Endodermal cell (in vitro differentiated cells): ENCODE measurements around the gene RHPN2. TPM values are rescaled to one million over a fixed set of nuclear protein-coding genes. Genes with fewer than 3 reads are reported as not detected.

Source experiments
- DNase-seq: peaks from one replicate; pipeline ENCODE4 v3.0.0-alpha.2; 2017
- H3K27ac ChIP-seq: 2 replicates; pipeline ENCODE4 v1.5.1; 2013; ENCODE audit warnings: mild to moderate bottlenecking, low read depth, low read length, moderate library complexity
- H3K27me3 ChIP-seq: 2 replicates; pipeline ENCODE4 v1.6.1; 2013; ENCODE audit warnings: mild to moderate bottlenecking, low read length, moderate library complexity; ENCODE audit not compliant: insufficient read depth, control insufficient read depth, poor library complexity, severe bottlenecking
- H3K36me3 ChIP-seq: 2 replicates; pipeline ENCODE4 v1.7.0; 2013; ENCODE audit warnings: mild to moderate bottlenecking, low read length, moderate library complexity; ENCODE audit not compliant: control insufficient read depth, insufficient read depth
- H3K4me1 ChIP-seq: one replicate; pipeline ENCODE4 v1.7.0; 2013; ENCODE audit warnings: low read length; ENCODE audit not compliant: control insufficient read depth, insufficient read depth
- H3K4me3 ChIP-seq: 2 replicates; pipeline ENCODE4 v1.5.1; 2013; ENCODE audit warnings: mild to moderate bottlenecking, low read length, moderate library complexity
- H3K9ac ChIP-seq: 2 replicates; pipeline ENCODE4 v1.6.1; 2013; ENCODE audit warnings: mild to moderate bottlenecking, low read length, moderate library complexity; ENCODE audit not compliant: poor library complexity, severe bottlenecking; ENCODE audit errors: extremely low read depth
- H3K9me3 ChIP-seq: 2 replicates; pipeline ENCODE4 v1.6.1; 2013; ENCODE audit warnings: mild to moderate bottlenecking, low read length, moderate library complexity; ENCODE audit not compliant: control insufficient read depth
- H3K27ac Mint-ChIP-seq: 2 replicates; pipeline ENCODE4 v1.8.0; 2020; ENCODE audit warnings: mixed read lengths
- H3K27me3 Mint-ChIP-seq: 2 replicates; pipeline ENCODE4 v1.8.0; 2021; ENCODE audit warnings: mild to moderate bottlenecking, mixed read lengths; ENCODE audit not compliant: insufficient read depth
- H3K36me3 Mint-ChIP-seq: 2 replicates; pipeline ENCODE4 v1.8.0; 2020; ENCODE audit warnings: low read depth, mixed read lengths
- H3K4me1 Mint-ChIP-seq: 2 replicates; pipeline ENCODE4 v1.8.0; 2020; ENCODE audit warnings: mixed read lengths
- H3K4me3 Mint-ChIP-seq: 2 replicates; pipeline ENCODE4 v1.8.0; 2020; ENCODE audit warnings: mild to moderate bottlenecking, moderate library complexity, mixed read lengths
- H3K9me3 Mint-ChIP-seq: 2 replicates; pipeline ENCODE4 v1.8.0; 2020; ENCODE audit warnings: mild to moderate bottlenecking, mixed read lengths
- WGBS, 2 experiments: methylation state at CpG; one replicate each; pipeline versions ENCODE4 v1.1.5 to v1.1.7; 2013; ENCODE audit warnings: missing lambda C conversion rate in 2 of 2, mixed read lengths in 1 of 2; ENCODE audit not compliant: insufficient coverage in 1 of 2, insufficient read length in 1 of 2; 5-methylcytosine and 5-hydroxymethylcytosine counted together
- total RNA-seq, 2 donors: library from RNA; stranded (reverse); fragmentation: NEBNext Ultra II Directional in 1 of 2; extraction: Animal tissue kit (Norgen Biotek cat#: 25700) in 1 of 2; gene quantifications; 2 replicates in 1 of 2; 3 replicates in 1 of 2; pipeline ENCODE4 v1.2.1, GENCODE V29; 2021
- TF ChIP-seq, protein P1 (sequence below): fragments of 200-600 bp; sonication (generic); conservative IDR thresholded peaks from 2 replicates; pipeline ENCODE4 v1.5.0; 2021; ENCODE audit warnings: antibody characterized with exemption, mild to moderate bottlenecking

RHPN2 gene
- total RNA-seq, 2 donors from 2014 or later = 52.0 to 53.2 TPM

DNA sequence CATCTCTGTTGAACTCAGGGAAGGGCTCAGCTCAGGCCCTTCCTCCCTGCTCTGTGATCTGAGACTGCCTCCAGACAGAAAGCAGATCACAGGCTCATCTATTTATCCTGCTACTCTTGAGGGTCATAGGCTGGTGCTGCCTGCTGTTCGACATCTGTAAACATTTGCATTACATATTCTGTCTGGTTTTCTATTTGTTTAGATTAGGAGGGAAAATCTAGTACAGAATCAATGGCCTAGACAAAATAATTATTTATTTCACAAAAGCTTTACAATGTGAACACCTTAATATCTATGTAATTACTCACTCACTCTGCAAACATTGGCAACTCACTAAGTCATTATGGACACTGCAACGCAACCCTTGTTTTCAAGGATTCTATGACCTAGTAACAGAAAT is 135.9 kb downstream of the RHPN2 start:
- peaks cover 67% of the 10 kb centered on the region for H3K36me3 ChIP-seq
- H3K27me3 ChIP-seq = no peaks in the 10 kb centered on the region
- H3K27ac ChIP-seq = no peak overlapping the region
- no peak for DNase-seq
- peaks cover 6% of the 10 kb centered on the region for H3K9me3 Mint-ChIP-seq
- H3K27ac Mint-ChIP-seq = no peak overlapping the region
- H3K4me3 ChIP-seq = no peak overlapping the region
- peaks cover 54% of the 10 kb centered on the region for H3K36me3 Mint-ChIP-seq
- TF ChIP-seq, protein P1, sequence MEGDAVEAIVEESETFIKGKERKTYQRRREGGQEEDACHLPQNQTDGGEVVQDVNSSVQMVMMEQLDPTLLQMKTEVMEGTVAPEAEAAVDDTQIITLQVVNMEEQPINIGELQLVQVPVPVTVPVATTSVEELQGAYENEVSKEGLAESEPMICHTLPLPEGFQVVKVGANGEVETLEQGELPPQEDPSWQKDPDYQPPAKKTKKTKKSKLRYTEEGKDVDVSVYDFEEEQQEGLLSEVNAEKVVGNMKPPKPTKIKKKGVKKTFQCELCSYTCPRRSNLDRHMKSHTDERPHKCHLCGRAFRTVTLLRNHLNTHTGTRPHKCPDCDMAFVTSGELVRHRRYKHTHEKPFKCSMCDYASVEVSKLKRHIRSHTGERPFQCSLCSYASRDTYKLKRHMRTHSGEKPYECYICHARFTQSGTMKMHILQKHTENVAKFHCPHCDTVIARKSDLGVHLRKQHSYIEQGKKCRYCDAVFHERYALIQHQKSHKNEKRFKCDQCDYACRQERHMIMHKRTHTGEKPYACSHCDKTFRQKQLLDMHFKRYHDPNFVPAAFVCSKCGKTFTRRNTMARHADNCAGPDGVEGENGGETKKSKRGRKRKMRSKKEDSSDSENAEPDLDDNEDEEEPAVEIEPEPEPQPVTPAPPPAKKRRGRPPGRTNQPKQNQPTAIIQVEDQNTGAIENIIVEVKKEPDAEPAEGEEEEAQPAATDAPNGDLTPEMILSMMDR = no peak
- H3K4me1 Mint-ChIP-seq = no peaks in the 10 kb centered on the region
- peaks cover 10% of the 10 kb centered on the region for H3K9me3 ChIP-seq
- H3K27me3 Mint-ChIP-seq = no peaks in the 10 kb centered on the region
- no peak overlapping the region for H3K9ac ChIP-seq
- H3K4me1 ChIP-seq = no peaks in the 10 kb centered on the region
- 97 to 100% methylated on average over 1 to 2 of the region's 2 CpGs for WGBS, 2 experiments
- H3K4me3 Mint-ChIP-seq = no peak overlapping the region

Other genes with a start within 250 kb of the RHPN2 start
- gene SLC7A9, start 195.1 kb downstream of the RHPN2 start, total RNA-seq = under 1 TPM in 1 of 2 donors, not detected in 1; 0.18 TPM
- 10 to 100 TPM; 35.6 to 40.4 TPM for gene CEP89, start 92.9 kb downstream of the RHPN2 start, total RNA-seq
- gene FAAP24, start 92.6 kb downstream of the RHPN2 start, total RNA-seq = 1 to 10 TPM; 4.6 to 5.4 TPM
- gene GPATCH1, start 16.3 kb upstream of the RHPN2 start, total RNA-seq = 10 to 100 TPM; 10.1 to 11.2 TPM
- not detected for gene WDR88, start 67.2 kb upstream of the RHPN2 start, total RNA-seq
- gene LRP3, start 129.4 kb upstream of the RHPN2 start, total RNA-seq = 10 to 100 TPM; 21.2 to 34.4 TPM
- under 1 TPM in 1 of 2 donors, not detected in 1; 0.35 TPM for gene SLC7A10, start 161.0 kb upstream of the RHPN2 start, total RNA-seq
- gene CEBPA, start 237.6 kb upstream of the RHPN2 start, total RNA-seq = 1 to 10 TPM; 1.8 to 2.1 TPM